HepG2 (cell line): Measurements from ENCODE around the gene PLPP3. TPM values are rescaled to one million over a fixed set of nuclear protein-coding genes. Genes with fewer than 3 reads are reported as not detected.

Experiments used
- ATAC-seq: fragments of 200-7000 bp; cut with Tn5 transposase; 3 replicates; pipeline ENCODE4 v1.9.1; 2020; ENCODE audit warnings: mild to moderate bottlenecking, moderate library complexity
- BruUV-seq: library from RNA; stranded (reverse); fragments of 400-500 nt; replicated peaks from 2 replicates; lab custom pipeline; 2021; lab: Mats Ljungman, UMichigan
- CTCF ChIA-PET: fragments of 300-600 bp; formaldehyde crosslinking; extraction: SDS; loops from one replicate; lab custom pipeline; 2021; ENCODE audit warnings: low total read pairs, inconsistent platforms, low intra/inter-chr PET ratio; lab: Yijun Ruan, JAX
- POLR2A ChIA-PET: fragments of 350-600 bp; sonication (Branson Sonifier 250); formaldehyde crosslinking; loops from one replicate; lab custom pipeline; 2020; ENCODE audit warnings: antibody characterized with exemption, inconsistent platforms; lab: Yijun Ruan, JAX
- DNase-seq: peaks from one replicate; pipeline ENCODE4 v3.0.0-alpha.2; 2015; ENCODE audit warnings: low spot score
- FAIRE-seq: peaks from 3 replicates; lab custom pipeline; 2011; peaks lifted over from hg19 to GRCh38; lab: Jason Lieb, UNC
- H2AFZ ChIP-seq: one replicate; pipeline ENCODE4 v1.6.1; 2011; ENCODE audit warnings: low read length, inconsistent platforms
- H3K27ac ChIP-seq: fragments of 300-600 bp; 3 replicates; pipeline ENCODE4 v1.8.0; 2011; ENCODE audit warnings: mixed run types, mild to moderate bottlenecking, mixed read lengths, low read length, inconsistent platforms; ENCODE audit not compliant: insufficient read depth; ENCODE audit errors: extremely low read length
- H3K27me3 ChIP-seq, 2 experiments: fragments of 200-600 bp in 1 of 2; 2 replicates in 1 of 2; 3 replicates in 1 of 2; pipeline versions ENCODE4 v1.6.0 to v1.8.0; 2011; ENCODE audit warnings: low read length in 2 of 2, mild to moderate bottlenecking in 2 of 2, moderate library complexity in 2 of 2, inconsistent platforms in 1 of 2; ENCODE audit not compliant: insufficient read depth in 2 of 2, control insufficient read depth in 1 of 2
- H3K36me3 ChIP-seq, 2 experiments: fragments of 200-600 bp in 1 of 2; replicated peaks in 1 of 2; 2 replicates in 1 of 2; 3 replicates in 1 of 2; pipeline versions ENCODE4 v1.5.1 to v1.8.0; 2011; ENCODE audit warnings: low read length in 2 of 2, inconsistent platforms in 1 of 2; ENCODE audit not compliant: insufficient read depth in 2 of 2, control insufficient read depth in 1 of 2
- H3K4me1 ChIP-seq: 2 replicates; pipeline ENCODE4 v1.5.1; 2012; ENCODE audit warnings: low read length, inconsistent platforms; ENCODE audit not compliant: insufficient read depth
- H3K4me2 ChIP-seq: 2 replicates; pipeline ENCODE4 v1.6.0; 2011; ENCODE audit warnings: low read depth, low read length, inconsistent platforms
- H3K4me3 ChIP-seq, 3 experiments: fragments of 200-600 bp in 1 of 3; sonication (generic), shearing (Covaris generic) in 1 of 3; replicated peaks in 1 of 3; 2 replicates each; pipeline ENCODE4 v1.5.1; 2011 to 2016; ENCODE audit warnings: low read length in 3 of 3, inconsistent platforms in 2 of 3, low read depth in 2 of 3, mild to moderate bottlenecking in 2 of 3, control low read depth in 1 of 3, mixed read lengths in 1 of 3; ENCODE audit not compliant: insufficient read depth in 1 of 3
- H3K79me2 ChIP-seq: one replicate; pipeline ENCODE4 v1.6.1; 2011; ENCODE audit warnings: low read length, inconsistent platforms; ENCODE audit not compliant: insufficient read depth
- H3K9ac ChIP-seq: 2 replicates; pipeline ENCODE4 v1.6.0; 2011; ENCODE audit warnings: mild to moderate bottlenecking, low read depth, low read length, inconsistent platforms; ENCODE audit not compliant: insufficient read depth
- H3K9me3 ChIP-seq: 2 replicates; pipeline ENCODE4 v1.5.1; 2012; ENCODE audit warnings: mild to moderate bottlenecking, low read length
- H4K20me1 ChIP-seq: 2 replicates; pipeline ENCODE4 v1.6.0; 2011; ENCODE audit warnings: inconsistent platforms, mild to moderate bottlenecking, low read length, moderate library complexity; ENCODE audit not compliant: insufficient read depth
- CAMTA2 ChIP-seq: sonication (generic); formaldehyde crosslinking; IDR thresholded peaks from 2 replicates; pipeline ENCODE4 v1.4.0; 2020; ENCODE audit warnings: mild to moderate bottlenecking, missing genetic modification reagents, borderline replicate concordance
- DNMT1 ChIP-seq: sonication (generic); formaldehyde crosslinking; IDR thresholded peaks from 2 replicates; pipeline ENCODE4 v1.5.1; 2020; ENCODE audit warnings: mild to moderate bottlenecking, missing genetic modification reagents
- FOXO1 ChIP-seq: sonication (generic); formaldehyde crosslinking; IDR thresholded peaks from 2 replicates; pipeline ENCODE4 v1.4.0; 2020; ENCODE audit warnings: missing genetic modification reagents
- WGBS: methylation state at CpG from one replicate; pipeline ENCODE4 v1.1.6; 2017; ENCODE audit warnings: low lambda C conversion rate; 5-methylcytosine and 5-hydroxymethylcytosine counted together
- in situ Hi-C: cut with HindIII; loops from 2 replicates; pipeline ENCODE4 v1.10.0; 2017; ENCODE audit warnings: low pct_unique_long_range_greater_than_20kb; ENCODE audit not compliant: extremely low pct_ligation_motif_present
- intact Hi-C: fragments of 100-400 bp; cut with micrococcal nuclease; formaldehyde crosslinking; loops from one replicate; pipeline ENCODE4 v1.10.0; 2022; ENCODE audit not compliant: unreplicated experiment
- polyA plus RNA-seq, 8 experiments: library from polyadenylated mRNA; depleted of rRNA in 3 of 8; stranded (reverse) in 7 of 8; unstranded in 1 of 8; fragments of >200 nt; fragmentation: Illumina TruSeq in 4 of 8; extraction: Trizol in 4 of 8; gene quantifications; 2 replicates each; pipeline versions ENCODE4 v1.2.1 to v1.2.3, GENCODE V29; 2011 to 2016; ENCODE audit warnings: low read depth in 4 of 8, missing spikeins in 1 of 8, mixed read lengths in 1 of 8; ENCODE audit not compliant: insufficient read depth in 1 of 8
- total RNA-seq, 5 experiments: library from RNA; depleted of rRNA; stranded (reverse); fragments of >200 nt; fragmentation: Illumina TruSeq; extraction: Trizol; gene quantifications; 2 replicates each; pipeline ENCODE4 v1.2.3, GENCODE V29; 2016; ENCODE audit warnings: low read depth in 1 of 5
- TF ChIP-seq, protein P1 (sequence below): sonication (generic); formaldehyde crosslinking; IDR thresholded peaks from 2 replicates; pipeline ENCODE4 v1.4.0; 2020; ENCODE audit warnings: missing genetic modification reagents, borderline replicate concordance
- TF ChIP-seq, protein P2 (sequence below): sonication (generic); formaldehyde crosslinking; IDR thresholded peaks from 2 replicates; pipeline ENCODE4 v1.5.1; 2020; ENCODE audit warnings: mild to moderate bottlenecking, missing genetic modification reagents, moderate library complexity
- TF ChIP-seq, protein P3 (sequence below): sonication (generic); formaldehyde crosslinking; IDR thresholded peaks from 2 replicates; pipeline ENCODE4 v1.4.0; 2020; ENCODE audit warnings: missing genetic modification reagents, mild to moderate bottlenecking, borderline replicate concordance

PLPP3 gene
- total and polyA plus RNA-seq, 2 of the 13 experiments (the other 11 are each of a cell fraction or from before 2014, with no cell fraction given) = 49.7 to 65.8 TPM

DNA sequence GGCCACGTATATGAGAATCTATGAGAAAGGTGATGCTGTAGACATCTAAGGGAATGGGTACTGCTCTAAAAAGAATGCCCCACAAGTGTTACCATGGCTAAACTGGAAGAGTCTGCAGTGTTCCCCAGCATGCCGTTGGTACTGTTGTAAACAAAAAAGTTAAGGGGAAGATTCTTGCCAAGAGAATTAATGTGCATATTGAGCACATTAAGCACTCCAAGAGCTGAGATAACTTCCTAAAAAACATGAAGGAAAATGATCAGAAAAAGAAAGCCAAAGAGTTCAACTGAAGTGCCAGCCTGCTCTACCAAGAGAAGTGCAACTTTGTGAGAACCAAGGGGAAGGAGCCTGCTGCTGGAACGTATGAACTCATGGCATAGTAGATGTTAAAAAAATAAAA, 40.8 kb downstream of the PLPP3 start:
- Histone ChIP-seq H3K4me3 (no peak overlapping the region), H3K79me2 (peaks cover 96% of the 10 kb centered on the region), H4K20me1 (peaks cover 5% of the 10 kb centered on the region), H2AFZ (no peak overlapping the region), H3K36me3 (peaks cover 18 to 33% of the 10 kb centered on the region in 2 experiments), H3K4me1 (peaks cover 99% of the 10 kb centered on the region), H3K9me3 (no peaks in the 10 kb centered on the region), H3K4me2 (no peak overlapping the region), H3K9ac (no peak overlapping the region), H3K27me3 (no peaks in the 10 kb centered on the region), H3K27ac (no peak overlapping the region)
- FAIRE-seq (no peak), ATAC-seq (no peak), DNase-seq (no peak)
- CTCF ChIA-PET = no interaction called here
- intact Hi-C loops (no loop called here), in situ Hi-C loops (no loop called here)
- POLR2A ChIA-PET = no interaction called here
- no TSS peak for BruUV-seq
- WGBS = 94% methylated on average over 3 of the region's 3 CpGs
- TF ChIP-seq, protein P1, sequence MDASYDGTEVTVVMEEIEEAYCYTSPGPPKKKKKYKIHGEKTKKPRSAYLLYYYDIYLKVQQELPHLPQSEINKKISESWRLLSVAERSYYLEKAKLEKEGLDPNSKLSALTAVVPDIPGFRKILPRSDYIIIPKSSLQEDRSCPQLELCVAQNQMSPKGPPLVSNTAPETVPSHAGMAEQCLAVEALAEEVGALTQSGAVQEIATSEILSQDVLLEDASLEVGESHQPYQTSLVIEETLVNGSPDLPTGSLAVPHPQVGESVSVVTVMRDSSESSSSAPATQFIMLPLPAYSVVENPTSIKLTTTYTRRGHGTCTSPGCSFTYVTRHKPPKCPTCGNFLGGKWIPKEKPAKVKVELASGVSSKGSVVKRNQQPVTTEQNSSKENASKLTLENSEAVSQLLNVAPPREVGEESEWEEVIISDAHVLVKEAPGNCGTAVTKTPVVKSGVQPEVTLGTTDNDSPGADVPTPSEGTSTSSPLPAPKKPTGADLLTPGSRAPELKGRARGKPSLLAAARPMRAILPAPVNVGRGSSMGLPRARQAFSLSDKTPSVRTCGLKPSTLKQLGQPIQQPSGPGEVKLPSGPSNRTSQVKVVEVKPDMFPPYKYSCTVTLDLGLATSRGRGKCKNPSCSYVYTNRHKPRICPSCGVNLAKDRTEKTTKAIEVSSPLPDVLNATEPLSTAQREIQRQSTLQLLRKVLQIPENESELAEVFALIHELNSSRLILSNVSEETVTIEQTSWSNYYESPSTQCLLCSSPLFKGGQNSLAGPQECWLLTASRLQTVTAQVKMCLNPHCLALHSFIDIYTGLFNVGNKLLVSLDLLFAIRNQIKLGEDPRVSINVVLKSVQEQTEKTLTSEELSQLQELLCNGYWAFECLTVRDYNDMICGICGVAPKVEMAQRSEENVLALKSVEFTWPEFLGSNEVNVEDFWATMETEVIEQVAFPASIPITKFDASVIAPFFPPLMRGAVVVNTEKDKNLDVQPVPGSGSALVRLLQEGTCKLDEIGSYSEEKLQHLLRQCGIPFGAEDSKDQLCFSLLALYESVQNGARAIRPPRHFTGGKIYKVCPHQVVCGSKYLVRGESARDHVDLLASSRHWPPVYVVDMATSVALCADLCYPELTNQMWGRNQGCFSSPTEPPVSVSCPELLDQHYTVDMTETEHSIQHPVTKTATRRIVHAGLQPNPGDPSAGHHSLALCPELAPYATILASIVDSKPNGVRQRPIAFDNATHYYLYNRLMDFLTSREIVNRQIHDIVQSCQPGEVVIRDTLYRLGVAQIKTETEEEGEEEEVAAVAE (CRISPR knock-in tag) = no peak
- TF ChIP-seq CAMTA2 = no peak
- no peak for TF ChIP-seq FOXO1 (CRISPR knock-in tag)
- TF ChIP-seq, protein P2, sequence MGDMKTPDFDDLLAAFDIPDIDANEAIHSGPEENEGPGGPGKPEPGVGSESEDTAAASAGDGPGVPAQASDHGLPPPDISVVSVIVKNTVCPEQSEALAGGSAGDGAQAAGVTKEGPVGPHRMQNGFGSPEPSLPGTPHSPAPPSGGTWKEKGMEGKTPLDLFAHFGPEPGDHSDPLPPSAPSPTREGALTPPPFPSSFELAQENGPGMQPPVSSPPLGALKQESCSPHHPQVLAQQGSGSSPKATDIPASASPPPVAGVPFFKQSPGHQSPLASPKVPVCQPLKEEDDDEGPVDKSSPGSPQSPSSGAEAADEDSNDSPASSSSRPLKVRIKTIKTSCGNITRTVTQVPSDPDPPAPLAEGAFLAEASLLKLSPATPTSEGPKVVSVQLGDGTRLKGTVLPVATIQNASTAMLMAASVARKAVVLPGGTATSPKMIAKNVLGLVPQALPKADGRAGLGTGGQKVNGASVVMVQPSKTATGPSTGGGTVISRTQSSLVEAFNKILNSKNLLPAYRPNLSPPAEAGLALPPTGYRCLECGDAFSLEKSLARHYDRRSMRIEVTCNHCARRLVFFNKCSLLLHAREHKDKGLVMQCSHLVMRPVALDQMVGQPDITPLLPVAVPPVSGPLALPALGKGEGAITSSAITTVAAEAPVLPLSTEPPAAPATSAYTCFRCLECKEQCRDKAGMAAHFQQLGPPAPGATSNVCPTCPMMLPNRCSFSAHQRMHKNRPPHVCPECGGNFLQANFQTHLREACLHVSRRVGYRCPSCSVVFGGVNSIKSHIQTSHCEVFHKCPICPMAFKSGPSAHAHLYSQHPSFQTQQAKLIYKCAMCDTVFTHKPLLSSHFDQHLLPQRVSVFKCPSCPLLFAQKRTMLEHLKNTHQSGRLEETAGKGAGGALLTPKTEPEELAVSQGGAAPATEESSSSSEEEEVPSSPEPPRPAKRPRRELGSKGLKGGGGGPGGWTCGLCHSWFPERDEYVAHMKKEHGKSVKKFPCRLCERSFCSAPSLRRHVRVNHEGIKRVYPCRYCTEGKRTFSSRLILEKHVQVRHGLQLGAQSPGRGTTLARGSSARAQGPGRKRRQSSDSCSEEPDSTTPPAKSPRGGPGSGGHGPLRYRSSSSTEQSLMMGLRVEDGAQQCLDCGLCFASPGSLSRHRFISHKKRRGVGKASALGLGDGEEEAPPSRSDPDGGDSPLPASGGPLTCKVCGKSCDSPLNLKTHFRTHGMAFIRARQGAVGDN = no peak
- TF ChIP-seq, protein P3, sequence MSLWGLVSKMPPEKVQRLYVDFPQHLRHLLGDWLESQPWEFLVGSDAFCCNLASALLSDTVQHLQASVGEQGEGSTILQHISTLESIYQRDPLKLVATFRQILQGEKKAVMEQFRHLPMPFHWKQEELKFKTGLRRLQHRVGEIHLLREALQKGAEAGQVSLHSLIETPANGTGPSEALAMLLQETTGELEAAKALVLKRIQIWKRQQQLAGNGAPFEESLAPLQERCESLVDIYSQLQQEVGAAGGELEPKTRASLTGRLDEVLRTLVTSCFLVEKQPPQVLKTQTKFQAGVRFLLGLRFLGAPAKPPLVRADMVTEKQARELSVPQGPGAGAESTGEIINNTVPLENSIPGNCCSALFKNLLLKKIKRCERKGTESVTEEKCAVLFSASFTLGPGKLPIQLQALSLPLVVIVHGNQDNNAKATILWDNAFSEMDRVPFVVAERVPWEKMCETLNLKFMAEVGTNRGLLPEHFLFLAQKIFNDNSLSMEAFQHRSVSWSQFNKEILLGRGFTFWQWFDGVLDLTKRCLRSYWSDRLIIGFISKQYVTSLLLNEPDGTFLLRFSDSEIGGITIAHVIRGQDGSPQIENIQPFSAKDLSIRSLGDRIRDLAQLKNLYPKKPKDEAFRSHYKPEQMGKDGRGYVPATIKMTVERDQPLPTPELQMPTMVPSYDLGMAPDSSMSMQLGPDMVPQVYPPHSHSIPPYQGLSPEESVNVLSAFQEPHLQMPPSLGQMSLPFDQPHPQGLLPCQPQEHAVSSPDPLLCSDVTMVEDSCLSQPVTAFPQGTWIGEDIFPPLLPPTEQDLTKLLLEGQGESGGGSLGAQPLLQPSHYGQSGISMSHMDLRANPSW (CRISPR knock-in tag) = no peak
- no peak for TF ChIP-seq DNMT1 (CRISPR knock-in tag)
